ENCODE data around the gene PNMA8A.

The PNMA8A gene

GRCh38 chr19:46478356-46478986 lies 7.1 kb upstream of the PNMA8A start:
- Histone ChIP-seq H3K4me3 (ENCODE audit: low read depth, low read length) (no peak overlapping the region), H3K27ac (ENCODE audit: low read depth, low read length) (no peak overlapping the region), H3K18ac (ENCODE audit: low read length) (no peak overlapping the region), H3K14ac (ENCODE audit: low read length) (no peak overlapping the region), H2AFZ (ENCODE audit: insufficient read depth, low read length, poor library complexity) (no peak overlapping the region), H3K27me3 (ENCODE audit: insufficient read depth, low read length) (no peaks in the 10 kb centered on the region), H3K79me1 (ENCODE audit: low read length) (peaks cover 1% of the 10 kb centered on the region), H2AK5ac (ENCODE audit: low read length) (no peak overlapping the region), H3K9ac (ENCODE audit: low read length) (no peak overlapping the region), H3K9me3 (ENCODE audit: insufficient read depth, low read depth, low read length) (no peaks in the 10 kb centered on the region), H3K36me3 (ENCODE audit: control insufficient read depth in 1 of 2, insufficient read depth in 2 of 2, low read length in 2 of 2) (no peaks in the 10 kb centered on the region), H3K4me1 (ENCODE audit: control insufficient read depth in 1 of 2, insufficient read depth in 2 of 2, low read length in 2 of 2) (peaks cover 5 to 10% of the 10 kb centered on the region in 2 experiments), H3K23ac (ENCODE audit: low read length) (no peak overlapping the region), H3K4me2 (ENCODE audit: low read length) (no peak overlapping the region), H4K91ac (ENCODE audit: low read depth, low read length) (no peak overlapping the region), H4K8ac (ENCODE audit: low read depth, low read length) (no peak overlapping the region), H2BK120ac (ENCODE audit: insufficient read depth, low read length, poor library complexity) (no peak overlapping the region), H3K4ac (ENCODE audit: low read depth, low read length) (no peak overlapping the region), H2BK5ac (ENCODE audit: low read depth, low read length, poor library complexity) (no peak overlapping the region), H4K12ac (ENCODE audit: low read depth, low read length) (no peak overlapping the region), H3K79me2 (ENCODE audit: control insufficient read depth, insufficient read depth, low read length, poor library complexity) (no peaks in the 10 kb centered on the region), H2BK12ac (ENCODE audit: low read length) (no peak overlapping the region)
- WGBS (ENCODE audit: extremely low coverage, insufficient coverage, insufficient read length), result no CpG with 5 or more reads among the region's 4 CpGs
- no peak for DNase-seq

- H3K23ac ChIP-seq (ENCODE audit: low read length), result no peak overlapping the region
- H3K4me2 ChIP-seq (ENCODE audit: low read length), result no peak overlapping the region
- H3K4me1 ChIP-seq (ENCODE audit: control insufficient read depth in 1 of 2, insufficient read depth in 2 of 2, low read length in 2 of 2), result peaks cover 12 to 13% of the 10 kb centered on the region in 2 experiments
- WGBS (ENCODE audit: extremely low coverage, insufficient coverage, insufficient read length), result no CpG with 5 or more reads among the region's 2 CpGs
- no peak overlapping the region for H2BK12ac ChIP-seq (ENCODE audit: low read length)
- no peaks in the 10 kb centered on the region for H3K79me2 ChIP-seq (ENCODE audit: control insufficient read depth, insufficient read depth, low read length, poor library complexity)
- no peak overlapping the region for H3K27ac ChIP-seq (ENCODE audit: low read depth, low read length)
- H2AK5ac ChIP-seq (ENCODE audit: low read length), result no peak overlapping the region
- no peak overlapping the region for H4K8ac ChIP-seq (ENCODE audit: low read depth, low read length)
- H3K9ac ChIP-seq (ENCODE audit: low read length), result no peak overlapping the region
- H3K4ac ChIP-seq (ENCODE audit: low read depth, low read length), result no peak overlapping the region
- peaks cover 5% of the 10 kb centered on the region for H3K79me1 ChIP-seq (ENCODE audit: low read length)
- no peak overlapping the region for H4K91ac ChIP-seq (ENCODE audit: low read depth, low read length)
- H3K14ac ChIP-seq (ENCODE audit: low read length), result no peak overlapping the region
- H2AFZ ChIP-seq (ENCODE audit: insufficient read depth, low read length, poor library complexity), result no peak overlapping the region
- H3K4me3 ChIP-seq (ENCODE audit: low read depth, low read length), result no peak overlapping the region
- no peaks in the 10 kb centered on the region for H3K9me3 ChIP-seq (ENCODE audit: insufficient read depth, low read depth, low read length)
- H3K36me3 ChIP-seq (ENCODE audit: control insufficient read depth in 1 of 2, insufficient read depth in 2 of 2, low read length in 2 of 2), result no peaks in the 10 kb centered on the region
- no peak for DNase-seq
- no peak overlapping the region for H2BK5ac ChIP-seq (ENCODE audit: low read depth, low read length, poor library complexity)
- H3K18ac ChIP-seq (ENCODE audit: low read length), result no peak overlapping the region
- no peak overlapping the region for H4K12ac ChIP-seq (ENCODE audit: low read depth, low read length)
- no peaks in the 10 kb centered on the region for H3K27me3 ChIP-seq (ENCODE audit: insufficient read depth, low read length)
- no peak overlapping the region for H2BK120ac ChIP-seq (ENCODE audit: insufficient read depth, low read length, poor library complexity)
Observed at GRCh38 chr19:46475986-46476385, 4.6 kb upstream of the PNMA8A start.

GRCh38 chr19:46474211-46474610 lies 2.8 kb upstream of the PNMA8A start:
- H3K27ac ChIP-seq (ENCODE audit: low read depth, low read length), result peak overlapping the region; percentile 34
- peak overlapping the region; percentile 11 for H2BK12ac ChIP-seq (ENCODE audit: low read length)
- H2AFZ ChIP-seq (ENCODE audit: insufficient read depth, low read length, poor library complexity), result no peak overlapping the region
- H4K91ac ChIP-seq (ENCODE audit: low read depth, low read length), result no peak overlapping the region
- no peak overlapping the region for H3K9ac ChIP-seq (ENCODE audit: low read length)
- peaks cover 8% of the 10 kb centered on the region for H3K79me1 ChIP-seq (ENCODE audit: low read length)
- H2BK5ac ChIP-seq (ENCODE audit: low read depth, low read length, poor library complexity), result no peak overlapping the region
- H2AK5ac ChIP-seq (ENCODE audit: low read length), result no peak overlapping the region
- no peak overlapping the region for H3K4me3 ChIP-seq (ENCODE audit: low read depth, low read length)
- H3K27me3 ChIP-seq (ENCODE audit: insufficient read depth, low read length), result no peaks in the 10 kb centered on the region
- no peaks in the 10 kb centered on the region for H3K36me3 ChIP-seq (ENCODE audit: control insufficient read depth in 1 of 2, insufficient read depth in 2 of 2, low read length in 2 of 2)
- no CpG with 5 or more reads among the region's 8 CpGs for WGBS (ENCODE audit: extremely low coverage, insufficient coverage, insufficient read length)
- no peak overlapping the region for H3K4me2 ChIP-seq (ENCODE audit: low read length)
- H3K14ac ChIP-seq (ENCODE audit: low read length), result no peak overlapping the region
- no peak overlapping the region for H3K23ac ChIP-seq (ENCODE audit: low read length)
- H4K8ac ChIP-seq (ENCODE audit: low read depth, low read length), result no peak overlapping the region
- H3K9me3 ChIP-seq (ENCODE audit: insufficient read depth, low read depth, low read length), result no peaks in the 10 kb centered on the region
- no peak overlapping the region for H4K12ac ChIP-seq (ENCODE audit: low read depth, low read length)
- no peak overlapping the region for H2BK120ac ChIP-seq (ENCODE audit: insufficient read depth, low read length, poor library complexity)
- peaks cover 12 to 16% of the 10 kb centered on the region in 2 experiments for H3K4me1 ChIP-seq (ENCODE audit: control insufficient read depth in 1 of 2, insufficient read depth in 2 of 2, low read length in 2 of 2)
- H3K4ac ChIP-seq (ENCODE audit: low read depth, low read length), result no peak overlapping the region
- DNase-seq, result no peak
- H3K18ac ChIP-seq (ENCODE audit: low read length), result no peak overlapping the region
- no peaks in the 10 kb centered on the region for H3K79me2 ChIP-seq (ENCODE audit: control insufficient read depth, insufficient read depth, low read length, poor library complexity)

- Histone ChIP-seq H3K79me1 (ENCODE audit: low read length) (peaks cover 8% of the 10 kb centered on the region), H3K4me1 (ENCODE audit: control insufficient read depth in 1 of 2, insufficient read depth in 2 of 2, low read length in 2 of 2) (peaks cover 12 to 16% of the 10 kb centered on the region in 2 experiments), H2BK5ac (ENCODE audit: low read depth, low read length, poor library complexity) (no peak overlapping the region), H3K4ac (ENCODE audit: low read depth, low read length) (no peak overlapping the region), H3K27ac (ENCODE audit: low read depth, low read length) (no peak overlapping the region), H3K18ac (ENCODE audit: low read length) (no peak overlapping the region), H4K8ac (ENCODE audit: low read depth, low read length) (no peak overlapping the region), H4K12ac (ENCODE audit: low read depth, low read length) (no peak overlapping the region), H2BK120ac (ENCODE audit: insufficient read depth, low read length, poor library complexity) (no peak overlapping the region), H3K4me2 (ENCODE audit: low read length) (no peak overlapping the region), H3K36me3 (ENCODE audit: control insufficient read depth in 1 of 2, insufficient read depth in 2 of 2, low read length in 2 of 2) (no peaks in the 10 kb centered on the region), H3K4me3 (ENCODE audit: low read depth, low read length) (no peak overlapping the region), H2AK5ac (ENCODE audit: low read length) (no peak overlapping the region), H3K14ac (ENCODE audit: low read length) (no peak overlapping the region), H2BK12ac (ENCODE audit: low read length) (peak overlapping the region; percentile 30), H3K27me3 (ENCODE audit: insufficient read depth, low read length) (no peaks in the 10 kb centered on the region), H3K9ac (ENCODE audit: low read length) (no peak overlapping the region), H3K23ac (ENCODE audit: low read length) (no peak overlapping the region), H3K79me2 (ENCODE audit: control insufficient read depth, insufficient read depth, low read length, poor library complexity) (no peaks in the 10 kb centered on the region), H4K91ac (ENCODE audit: low read depth, low read length) (peak overlapping the region; percentile 8), H3K9me3 (ENCODE audit: insufficient read depth, low read depth, low read length) (no peaks in the 10 kb centered on the region), H2AFZ (ENCODE audit: insufficient read depth, low read length, poor library complexity) (no peak overlapping the region)
- no CpG with 5 or more reads among the region's 4 CpGs for whole genome bisulfite sequencing (ENCODE audit: extremely low coverage, insufficient coverage, insufficient read length)
- DNase-seq, result no peak
Observed at GRCh38 chr19:46472592-46472991, 1.2 kb upstream of the PNMA8A start.

All from trophoblast cell (in vitro differentiated cells and primary cell).